HCT116 (cell line): ENCODE measurements around the gene STK35. TPM values are rescaled to one million over a fixed set of nuclear protein-coding genes. Genes with fewer than 3 reads are reported as not detected.

Experiments used
- ATAC-seq: fragments of 200-7000 bp; cut with Tn5 transposase; 2 replicates; pipeline ENCODE4 v1.9.1; 2020; ENCODE audit warnings: mild to moderate bottlenecking, moderate library complexity
- BruUV-seq: library from RNA; stranded (reverse); fragments of 400-500 nt; replicated peaks from 2 replicates; lab custom pipeline; 2021; lab: Mats Ljungman, UMichigan
- CTCF ChIA-PET: fragments of 300-600 bp; sonication (Branson Sonifier 250); formaldehyde crosslinking; loops from one replicate; lab custom pipeline; 2021; ENCODE audit warnings: antibody characterized with exemption; lab: Charles Lee
- POLR2A ChIA-PET: fragments of 300-600, 350-600 bp; sonication (Branson Sonifier 250); formaldehyde crosslinking; loops from one replicate; lab custom pipeline; 2021; ENCODE audit warnings: antibody characterized with exemption; lab: Charles Lee
- RAD21 ChIA-PET, 2 experiments: fragments of 300-600 bp; sonication (Branson Sonifier 250); formaldehyde crosslinking; loops; one replicate each; lab custom pipeline; 2023; ENCODE audit warnings: low total read pairs in 2 of 2; ENCODE audit not compliant: uncharacterized antibody in 2 of 2, unreplicated experiment in 2 of 2, low non-redundant PET in 1 of 2; lab: Charles Lee
- DNase-seq: peaks from one replicate; pipeline ENCODE4 v3.0.0-alpha.2; 2010; ENCODE audit warnings: low read depth, low spot score
- H2AFZ ChIP-seq: fragments of 200-600 bp; shearing (Covaris generic), sonication (generic); 2 replicates; pipeline ENCODE4 v1.6.1; 2017; ENCODE audit warnings: low read depth, mixed run types, mixed read lengths, antibody characterized with exemption, low read length; ENCODE audit not compliant: poor library complexity, severe bottlenecking
- H3K27ac ChIP-seq: 2 replicates; pipeline ENCODE4 v1.5.1; 2012; ENCODE audit warnings: low read depth, low read length
- H3K27me3 ChIP-seq: fragments of 200-600 bp; sonication (generic); 2 replicates; pipeline ENCODE4 v1.6.1; 2016; ENCODE audit warnings: mixed run types, low read length, mixed read lengths; ENCODE audit not compliant: insufficient read depth
- H3K36me3 ChIP-seq, 2 experiments: fragments of 200-500 bp in 1 of 2; fragments of 200-600 bp in 1 of 2; sonication (Bioruptor generic) in 1 of 2; sonication (generic) in 1 of 2; 2 replicates each; pipeline versions ENCODE4 v1.5.1 to v1.6.1; 2014 to 2016; ENCODE audit warnings: low read length in 2 of 2, inconsistent platforms in 1 of 2, mixed read lengths in 1 of 2, mixed run types in 1 of 2; ENCODE audit not compliant: insufficient read depth in 2 of 2, control insufficient read depth in 1 of 2
- H3K4me1 ChIP-seq, 2 experiments: fragments of 200-600 bp in 1 of 2; sonication (generic) in 1 of 2; 2 replicates each; pipeline versions ENCODE4 v1.5.1 to v1.6.1; 2012 to 2017; ENCODE audit warnings: low read length in 2 of 2, inconsistent platforms in 1 of 2, mild to moderate bottlenecking in 1 of 2, mixed read lengths in 1 of 2, mixed run types in 1 of 2, moderate library complexity in 1 of 2; ENCODE audit not compliant: insufficient read depth in 2 of 2, control insufficient read depth in 1 of 2
- H3K4me2 ChIP-seq: fragments of 200-600 bp; sonication (generic); 2 replicates; pipeline ENCODE4 v1.6.1; 2017; ENCODE audit warnings: mixed run types, low read length, mixed read lengths
- H3K4me3 ChIP-seq, 2 experiments: fragments of 200-600 bp in 1 of 2; sonication (generic) in 1 of 2; replicated peaks in 1 of 2; 2 replicates each; pipeline ENCODE4 v1.5.1; 2011 to 2016; ENCODE audit warnings: low read length in 2 of 2, control low read depth in 1 of 2, low read depth in 1 of 2, mild to moderate bottlenecking in 1 of 2, mixed read lengths in 1 of 2, mixed run types in 1 of 2
- H3K79me2 ChIP-seq: fragments of 200-600 bp; sonication (generic); 2 replicates; pipeline ENCODE4 v1.6.1; 2017; ENCODE audit warnings: mild to moderate bottlenecking, mixed run types, low read length, moderate library complexity, mixed read lengths; ENCODE audit not compliant: insufficient read depth
- H3K9ac ChIP-seq: fragments of 200-600 bp; sonication (generic); 2 replicates; pipeline ENCODE4 v1.6.1; 2016; ENCODE audit warnings: low read length, mixed read lengths
- H3K9me2 ChIP-seq: fragments of 200-600 bp; sonication (generic), shearing (Covaris generic); 2 replicates; pipeline ENCODE4 v1.6.1; 2017; ENCODE audit warnings: mixed run types, mild to moderate bottlenecking, moderate library complexity; ENCODE audit not compliant: insufficient read depth
- H3K9me3 ChIP-seq, 2 experiments: fragments of 200-500 bp in 1 of 2; fragments of 200-600 bp in 1 of 2; sonication (Bioruptor generic) in 1 of 2; sonication (generic) in 1 of 2; 2 replicates each; pipeline ENCODE4 v1.6.1; 2014 to 2017; ENCODE audit warnings: low read length in 2 of 2, mixed read lengths in 2 of 2, inconsistent platforms in 1 of 2, low read depth in 1 of 2, mild to moderate bottlenecking in 1 of 2, mixed run types in 1 of 2, moderate library complexity in 1 of 2; ENCODE audit not compliant: control insufficient read depth in 1 of 2, insufficient read depth in 1 of 2
- H4K20me1 ChIP-seq: fragments of 200-600 bp; sonication (generic), shearing (Covaris generic); 2 replicates; pipeline ENCODE4 v1.6.1; 2017; ENCODE audit warnings: mixed run types, mild to moderate bottlenecking, moderate library complexity; ENCODE audit not compliant: insufficient read depth
- ATF3 ChIP-seq: IDR thresholded peaks from 2 replicates; pipeline ENCODE4 v1.6.1; 2012
- CBX3 ChIP-seq: IDR thresholded peaks from 2 replicates; pipeline ENCODE4 v1.6.1; 2012; ENCODE audit warnings: low read depth
- EZH2 ChIP-seq: fragments of 200-600 bp; sonication (generic); IDR thresholded peaks from 2 replicates; pipeline ENCODE4 v1.6.1; 2017; ENCODE audit warnings: antibody characterized with exemption, mixed run types
- EZH2phosphoT487 ChIP-seq: fragments of 200-600 bp; IDR thresholded peaks from 2 replicates; pipeline ENCODE4 v1.6.1; 2018; ENCODE audit warnings: antibody characterized with exemption, borderline replicate concordance
- JUND ChIP-seq: IDR thresholded peaks from 2 replicates; pipeline ENCODE4 v1.6.1; 2012
- POLR2A ChIP-seq: IDR thresholded peaks from 2 replicates; pipeline ENCODE4 v1.7.0; 2011; ENCODE audit warnings: borderline replicate concordance; ENCODE audit not compliant: insufficient read depth, insufficient read length; ENCODE audit errors: extremely low read depth
- POLR2AphosphoS5 ChIP-seq: IDR thresholded peaks from 2 replicates; pipeline ENCODE4 v1.6.1; 2011; ENCODE audit warnings: mild to moderate bottlenecking, low read depth, low read length, moderate library complexity
- SRF ChIP-seq: IDR thresholded peaks from 2 replicates; pipeline ENCODE4 v1.6.1; 2012; ENCODE audit warnings: low read depth
- TCF7L2 ChIP-seq: IDR thresholded peaks from 2 replicates; pipeline ENCODE4 v1.7.0; 2011; ENCODE audit warnings: borderline replicate concordance, inconsistent platforms; ENCODE audit not compliant: insufficient read depth, insufficient read length; ENCODE audit errors: extremely low read depth
- ZBTB33 ChIP-seq: IDR thresholded peaks from 2 replicates; pipeline ENCODE4 v1.6.1; 2011; ENCODE audit warnings: mild to moderate bottlenecking, low read length, moderate library complexity; ENCODE audit not compliant: insufficient replicate concordance; ENCODE audit errors: extremely low read depth
- ZFX ChIP-seq: fragments of 450-650 bp; IDR thresholded peaks from 2 replicates; pipeline ENCODE4 v1.6.1; 2017
- intact Hi-C: fragments of 100-400 bp; cut with micrococcal nuclease; formaldehyde crosslinking; loops from 2 replicates; pipeline ENCODE4 v1.10.0; 2022
- total RNA-seq: library from RNA; stranded (reverse); gene quantifications from one replicate; pipeline ENCODE4 v1.2.1, GENCODE V29; 2021; ENCODE audit not compliant: unreplicated experiment
- TF ChIP-seq, protein P1 (sequence below): IDR thresholded peaks from 2 replicates; pipeline ENCODE4 v1.6.1; 2012; ENCODE audit warnings: low read depth
- TF ChIP-seq, protein P2 (sequence below): IDR thresholded peaks from 2 replicates; pipeline ENCODE4 v1.6.1; 2012

Gene STK35
- total RNA-seq, 1 experiment from 2014 or later: 32.8 TPM

DNA sequence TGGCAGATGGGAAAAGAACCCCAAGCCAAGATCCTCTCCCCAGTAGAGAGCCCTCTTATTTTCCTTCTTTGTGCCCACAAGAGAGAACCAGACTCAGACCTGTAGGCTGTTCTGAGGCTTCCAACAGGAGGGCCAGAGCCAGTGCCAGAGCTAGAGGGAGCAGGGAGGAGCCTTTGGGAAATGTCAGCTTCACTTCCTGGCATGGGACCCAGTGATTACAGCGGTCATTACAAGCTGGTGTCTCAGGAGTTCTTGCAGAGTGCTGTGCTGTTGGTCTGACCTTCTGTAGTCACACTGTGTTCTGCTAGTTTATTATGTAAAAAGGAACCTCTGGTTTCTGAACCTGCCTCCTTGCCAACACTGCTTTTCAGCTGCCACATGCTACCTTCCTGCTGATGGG, 38.9 kb downstream of the STK35 start:
- Histone ChIP-seq H3K4me3 (no peak overlapping the region), H3K4me1 (no peaks in the 10 kb centered on the region), H3K79me2 (peaks cover 65% of the 10 kb centered on the region; the same call in 1 of the 2 replicates), H3K27me3 (no peaks in the 10 kb centered on the region), H3K27ac (no peak overlapping the region), H4K20me1 (0 out of 2 replicates have a peak, but pooled peaks cover 4% of the 10 kb centered on the region), H3K9me2 (no peaks in the 10 kb centered on the region), H3K9me3 (no peaks in the 10 kb centered on the region), H3K9ac (no peak overlapping the region), H3K36me3 (no peaks in the 10 kb centered on the region; a peak in 1 of 4 replicates), H3K4me2 (no peak overlapping the region), H2AFZ (no peak overlapping the region)
- ATAC-seq (no peak), DNase-seq (no peak)
- CTCF ChIA-PET: no interaction called here
- BruUV-seq: no TSS peak
- RAD21 ChIA-PET: no interaction called here
- POLR2A ChIA-PET: no interaction called here
- intact Hi-C loops: no loop called here
- TF ChIP-seq, protein P1, sequence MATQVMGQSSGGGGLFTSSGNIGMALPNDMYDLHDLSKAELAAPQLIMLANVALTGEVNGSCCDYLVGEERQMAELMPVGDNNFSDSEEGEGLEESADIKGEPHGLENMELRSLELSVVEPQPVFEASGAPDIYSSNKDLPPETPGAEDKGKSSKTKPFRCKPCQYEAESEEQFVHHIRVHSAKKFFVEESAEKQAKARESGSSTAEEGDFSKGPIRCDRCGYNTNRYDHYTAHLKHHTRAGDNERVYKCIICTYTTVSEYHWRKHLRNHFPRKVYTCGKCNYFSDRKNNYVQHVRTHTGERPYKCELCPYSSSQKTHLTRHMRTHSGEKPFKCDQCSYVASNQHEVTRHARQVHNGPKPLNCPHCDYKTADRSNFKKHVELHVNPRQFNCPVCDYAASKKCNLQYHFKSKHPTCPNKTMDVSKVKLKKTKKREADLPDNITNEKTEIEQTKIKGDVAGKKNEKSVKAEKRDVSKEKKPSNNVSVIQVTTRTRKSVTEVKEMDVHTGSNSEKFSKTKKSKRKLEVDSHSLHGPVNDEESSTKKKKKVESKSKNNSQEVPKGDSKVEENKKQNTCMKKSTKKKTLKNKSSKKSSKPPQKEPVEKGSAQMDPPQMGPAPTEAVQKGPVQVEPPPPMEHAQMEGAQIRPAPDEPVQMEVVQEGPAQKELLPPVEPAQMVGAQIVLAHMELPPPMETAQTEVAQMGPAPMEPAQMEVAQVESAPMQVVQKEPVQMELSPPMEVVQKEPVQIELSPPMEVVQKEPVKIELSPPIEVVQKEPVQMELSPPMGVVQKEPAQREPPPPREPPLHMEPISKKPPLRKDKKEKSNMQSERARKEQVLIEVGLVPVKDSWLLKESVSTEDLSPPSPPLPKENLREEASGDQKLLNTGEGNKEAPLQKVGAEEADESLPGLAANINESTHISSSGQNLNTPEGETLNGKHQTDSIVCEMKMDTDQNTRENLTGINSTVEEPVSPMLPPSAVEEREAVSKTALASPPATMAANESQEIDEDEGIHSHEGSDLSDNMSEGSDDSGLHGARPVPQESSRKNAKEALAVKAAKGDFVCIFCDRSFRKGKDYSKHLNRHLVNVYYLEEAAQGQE: no peak

GRCh38 chr20:2141600-2142575, 40.3 kb downstream of the STK35 start:
- CTCF ChIA-PET: no interaction called here
- H3K36me3 ChIP-seq: no peaks in the 10 kb centered on the region; a peak in 1 of 4 replicates
- intact Hi-C loops: no loop called here
- no peak for TF ChIP-seq JUND
- TF ChIP-seq TCF7L2: no peak
- TF ChIP-seq ATF3: no peak
- no peak for TF ChIP-seq SRF
- TF ChIP-seq CBX3: no peak
- TF ChIP-seq EZH2: no peak
- TF ChIP-seq ZFX: no peak
- TF ChIP-seq EZH2phosphoT487: no peak
- no peak for TF ChIP-seq ZBTB33
- TF ChIP-seq POLR2A: no peak
- TF ChIP-seq, protein P2, sequence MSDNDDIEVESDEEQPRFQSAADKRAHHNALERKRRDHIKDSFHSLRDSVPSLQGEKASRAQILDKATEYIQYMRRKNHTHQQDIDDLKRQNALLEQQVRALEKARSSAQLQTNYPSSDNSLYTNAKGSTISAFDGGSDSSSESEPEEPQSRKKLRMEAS: no peak
- TF ChIP-seq POLR2AphosphoS5: no peak

More at GRCh38 chr20:2141600-2142575, 40.3 kb downstream of the STK35 start:
- BruUV-seq: no TSS peak
- DNase-seq: no peak
- no peak overlapping the region for H3K27ac ChIP-seq
- H3K9me2 ChIP-seq: no peaks in the 10 kb centered on the region
- H3K9me3 ChIP-seq: no peaks in the 10 kb centered on the region
- no peak overlapping the region for H3K4me3 ChIP-seq
- peaks cover 52% of the 10 kb centered on the region; the same call in 1 of the 2 replicates for H3K79me2 ChIP-seq
- H3K9ac ChIP-seq: no peak overlapping the region
- no peak overlapping the region for H2AFZ ChIP-seq
- H3K4me2 ChIP-seq: no peak overlapping the region
- ChIA-PET RAD21 (no interaction called here), POLR2A (no interaction called here)
- no peaks in the 10 kb centered on the region for H3K27me3 ChIP-seq
- ATAC-seq: no peak
- no peaks in the 10 kb centered on the region for H3K4me1 ChIP-seq
- 0 out of 2 replicates have a peak, but pooled peaks cover 4% of the 10 kb centered on the region for H4K20me1 ChIP-seq
